Measurements from ENCODE around the gene NUAK2.
"Not testable (repeated sequence)": the region's sequence is repeated elsewhere in the genome, so short reads cannot be mapped to it uniquely, and the experiment has no call there.

NUAK2 gene
- total RNA-seq: 0.39 to 15.0 (median 5.4) reads per million in 18 experiments

DNA sequence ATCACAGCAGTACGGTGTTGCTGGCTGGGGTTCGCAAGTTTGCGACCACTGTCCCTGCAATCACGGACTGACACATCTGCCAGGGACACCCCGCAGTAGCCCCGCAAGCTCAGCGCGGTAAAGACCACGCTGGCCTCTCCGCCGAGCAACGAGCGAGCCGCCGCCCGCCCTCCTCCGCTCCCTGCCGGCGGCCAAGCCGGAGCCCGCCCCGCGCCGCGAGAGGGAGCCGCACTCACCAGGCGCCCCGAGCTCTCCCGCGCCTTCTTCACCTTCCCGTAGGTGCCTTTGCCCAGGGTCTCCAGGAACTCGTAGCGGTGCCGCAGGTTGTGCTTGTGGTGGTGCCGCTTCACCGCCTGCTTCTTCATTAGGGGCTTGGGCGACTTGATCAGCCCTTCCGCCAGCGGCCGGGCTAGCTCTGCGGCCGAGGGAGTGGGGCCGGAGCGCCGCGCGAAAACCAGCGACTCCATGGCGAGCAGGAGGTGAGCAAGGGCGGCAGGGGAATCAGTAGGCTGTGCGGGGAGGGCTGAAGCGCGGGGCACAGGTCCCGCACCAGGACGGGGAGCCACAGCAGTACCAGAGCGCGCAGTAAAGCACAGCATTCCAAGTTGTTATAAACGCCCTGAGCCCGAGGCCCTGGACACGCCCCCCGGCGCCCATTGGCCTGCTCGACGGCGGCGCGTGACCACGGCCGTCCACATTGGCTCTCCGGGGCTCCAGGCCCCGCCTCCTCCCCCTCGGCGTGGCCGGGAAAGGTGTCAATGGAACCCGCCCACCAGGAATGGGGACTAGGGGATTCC is at the start of gene NUAK2:
NUAK2 (minus strand) TSS at position 584 of the 797 bp plus-strand sequence; CDS start at position 467, 117 bp downstream.
- DNase-seq: peak; percentile 87 to 92

DNA sequence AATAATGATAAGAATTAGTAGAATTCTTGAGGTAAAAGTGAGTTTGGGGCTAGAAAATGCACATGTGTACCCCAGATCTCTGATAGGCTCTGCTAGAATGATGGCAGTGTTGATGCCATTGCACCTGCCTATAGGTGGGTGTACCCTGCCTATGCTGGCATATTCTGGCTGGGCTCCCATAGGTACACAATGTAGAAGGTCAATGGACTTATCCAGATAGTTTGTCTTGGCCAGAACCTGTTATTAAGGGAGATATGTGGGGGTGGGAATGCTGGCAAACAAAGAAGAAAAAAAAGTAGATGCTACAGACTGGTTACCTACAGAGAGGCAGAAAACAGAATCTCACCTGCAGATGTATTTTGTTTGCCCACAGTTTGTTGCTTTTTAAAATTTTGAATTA is 49.2 kb upstream of the NUAK2 start:
- no peak for DNase-seq

DNA sequence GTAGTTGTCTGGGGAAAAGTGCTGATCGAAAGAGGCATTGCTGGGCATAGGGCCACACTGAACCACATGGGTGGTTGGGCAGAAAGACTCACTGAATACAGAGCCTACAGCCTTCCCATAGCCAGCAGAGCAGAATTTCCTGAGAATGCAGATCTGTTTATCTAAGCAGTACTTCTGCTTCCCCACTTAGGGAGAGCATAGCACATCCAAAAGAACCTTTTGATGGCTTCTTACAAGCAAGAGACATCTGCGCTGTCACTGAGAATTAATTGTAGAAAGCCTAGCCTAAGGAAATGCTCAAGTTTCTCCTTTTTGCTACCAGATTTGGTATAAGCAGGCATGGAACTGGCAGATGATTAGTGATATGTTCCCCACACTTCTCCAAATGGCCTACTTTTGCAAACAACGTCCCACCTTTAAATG is 48.2 kb upstream of the NUAK2 start:
- no peak for DNase-seq

DNA sequence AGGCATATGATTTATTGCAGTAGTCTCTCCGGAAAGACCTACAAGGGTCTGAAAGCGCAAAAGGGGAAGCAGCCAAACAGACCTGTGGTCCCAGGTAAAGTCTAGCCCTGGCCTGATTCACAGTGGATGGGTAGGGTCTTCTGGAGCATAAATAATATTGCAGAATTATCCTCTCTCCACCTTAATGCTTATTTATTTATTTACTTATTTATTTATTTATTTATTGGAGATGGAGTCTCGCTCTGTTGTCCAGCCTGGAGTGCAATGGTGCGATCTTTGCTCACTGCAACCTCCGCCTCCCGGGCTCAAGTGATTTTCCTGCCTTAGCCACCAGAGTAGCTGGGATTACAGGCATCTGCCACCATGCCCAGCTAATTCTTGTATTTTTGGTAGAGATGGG is 46.9 kb upstream of the NUAK2 start:
- no peak for DNase-seq

DNA sequence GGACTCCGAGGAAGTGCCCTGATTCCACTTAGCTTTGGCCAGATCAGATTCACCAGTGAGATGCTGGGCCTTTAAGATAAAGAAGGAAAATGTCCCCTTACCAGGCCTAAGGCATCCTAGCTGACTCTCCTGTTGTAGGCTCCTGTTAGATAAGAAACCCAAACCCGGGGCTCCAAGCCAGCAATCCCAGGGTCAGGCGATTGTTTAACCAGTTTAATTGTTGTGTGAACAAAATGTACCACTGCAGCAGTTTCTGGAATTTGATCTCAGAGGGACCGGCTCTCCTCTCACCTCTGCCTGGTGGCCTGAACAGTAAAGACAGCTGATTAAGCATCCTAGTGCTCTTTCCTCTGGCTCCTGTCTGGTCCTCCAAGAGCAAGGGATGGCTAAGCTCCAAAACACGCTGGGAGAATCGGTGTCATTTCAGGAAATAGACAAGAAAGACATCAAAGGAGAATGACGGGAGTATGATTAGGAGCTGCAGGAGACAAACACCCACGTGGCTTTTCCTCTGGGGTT is 44.5 kb upstream of the NUAK2 start:
- DNase-seq: no peak

DNA sequence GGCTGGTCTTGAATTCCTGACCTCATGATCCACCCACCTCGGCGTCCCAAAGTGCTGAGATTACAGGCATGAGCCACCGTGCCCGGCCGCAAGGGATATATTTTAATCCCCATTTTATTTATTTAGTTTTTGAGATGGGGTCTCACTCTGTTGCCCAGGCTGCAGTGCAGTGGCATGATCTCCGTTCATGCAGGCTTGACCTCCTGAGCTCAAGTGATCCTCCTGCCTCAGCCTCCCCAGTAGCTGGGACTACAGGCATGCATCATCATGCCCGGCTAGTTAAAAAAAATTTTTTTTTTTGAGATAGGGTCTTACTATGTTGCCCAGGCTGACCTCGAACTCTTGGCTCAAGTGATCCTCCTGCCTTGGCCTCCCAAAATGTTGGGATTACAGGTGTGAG is 43.5 kb upstream of the NUAK2 start:
- DNase-seq: not testable (repeated sequence)

DNA sequence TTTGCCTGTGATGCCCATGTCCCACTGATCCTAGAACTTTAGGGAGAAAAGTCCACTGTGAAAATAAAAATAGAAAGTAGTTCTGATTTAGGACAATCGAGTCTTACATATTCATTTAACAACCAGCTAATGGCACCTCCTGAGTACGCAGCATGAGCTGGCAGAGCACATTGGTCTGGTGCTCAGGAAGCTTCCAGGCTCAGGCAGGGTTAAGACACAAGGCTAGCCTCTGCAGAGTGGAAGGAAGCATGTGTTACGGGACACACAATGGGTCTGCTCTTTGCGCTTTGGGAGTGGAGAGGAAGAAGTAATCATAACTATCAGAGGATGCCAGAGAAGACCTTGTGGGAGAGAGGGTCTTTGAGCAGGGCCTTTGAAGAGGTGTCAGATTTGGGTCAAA is 39.3 kb upstream of the NUAK2 start:
- DNase-seq: no peak

DNA sequence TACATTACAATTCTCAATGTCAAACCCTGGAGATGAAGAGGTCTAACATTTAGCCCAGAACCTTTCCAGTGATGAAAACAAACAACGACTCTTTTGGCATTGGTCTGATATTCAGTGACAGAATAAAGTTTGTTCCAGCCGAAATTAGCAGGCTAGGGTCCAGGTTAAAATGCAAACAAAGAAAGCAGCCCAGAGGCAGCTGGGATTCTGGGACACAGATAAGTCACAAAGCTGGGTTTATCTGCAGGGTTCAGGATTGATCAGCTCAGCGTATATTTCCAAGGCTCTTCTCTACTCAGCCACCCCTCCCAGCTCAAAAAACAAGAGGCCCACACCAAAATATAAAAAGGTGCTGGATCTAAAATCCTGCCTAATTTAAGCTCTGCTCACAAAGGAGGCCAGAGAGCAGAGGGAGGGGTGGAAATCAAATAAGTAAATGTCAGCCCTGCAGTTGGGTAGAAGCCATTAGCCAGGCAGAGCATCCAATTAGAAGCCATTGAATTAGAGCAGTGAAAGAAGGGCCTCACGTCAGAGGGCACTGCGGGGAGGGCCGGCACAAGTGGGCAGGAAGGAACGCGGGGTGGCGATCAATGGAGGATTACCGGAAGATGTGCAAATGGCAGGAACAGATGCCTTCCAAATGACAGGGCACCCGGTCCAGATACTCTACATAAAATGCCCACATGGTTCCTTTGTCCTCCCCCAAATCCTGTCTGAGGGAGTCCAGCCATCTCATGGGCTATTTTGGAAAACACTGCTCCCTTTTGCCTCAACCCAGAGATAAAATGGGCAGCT is 38.4 kb upstream of the NUAK2 start:
- DNase-seq: no peak

DNA sequence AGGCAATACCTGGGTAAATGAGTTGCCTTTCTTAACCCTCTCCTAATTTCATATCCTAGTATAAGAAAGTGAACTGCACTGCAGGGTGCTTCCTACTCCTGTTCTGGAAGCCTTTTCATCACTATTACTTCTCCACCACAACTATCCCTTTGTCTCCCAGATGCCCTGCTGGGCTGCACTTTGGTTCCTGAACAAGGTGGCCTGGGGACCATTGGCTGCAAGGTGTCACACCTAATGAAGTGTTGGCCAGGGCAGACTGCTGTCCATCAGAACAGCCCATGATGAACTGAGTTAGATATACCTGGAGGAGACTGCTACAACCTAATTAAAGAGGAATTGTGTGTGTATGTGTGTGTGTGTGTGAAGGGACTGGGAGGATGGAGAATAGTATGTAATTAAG is 37.0 kb upstream of the NUAK2 start:
- DNase-seq: no peak

DNA sequence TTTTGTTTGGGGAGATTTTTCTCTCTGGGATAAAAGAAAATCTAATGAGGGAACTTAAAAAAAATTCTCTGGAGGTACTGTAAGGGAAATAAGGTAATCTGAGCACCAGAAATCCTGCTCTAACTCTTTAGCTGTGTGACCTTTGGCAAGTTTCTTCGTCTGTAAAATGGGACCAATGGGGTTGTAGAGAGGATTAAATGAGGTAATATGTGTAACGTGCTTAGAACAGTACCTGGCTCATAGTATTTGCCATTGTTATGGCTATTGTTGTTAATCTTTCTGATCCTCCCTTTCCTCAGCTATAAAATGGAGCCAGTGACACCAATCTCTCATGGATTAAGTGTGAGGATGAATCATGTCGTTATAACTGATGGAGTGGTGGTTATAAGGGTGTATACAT is 36.0 kb upstream of the NUAK2 start:
- no peak for DNase-seq

DNA sequence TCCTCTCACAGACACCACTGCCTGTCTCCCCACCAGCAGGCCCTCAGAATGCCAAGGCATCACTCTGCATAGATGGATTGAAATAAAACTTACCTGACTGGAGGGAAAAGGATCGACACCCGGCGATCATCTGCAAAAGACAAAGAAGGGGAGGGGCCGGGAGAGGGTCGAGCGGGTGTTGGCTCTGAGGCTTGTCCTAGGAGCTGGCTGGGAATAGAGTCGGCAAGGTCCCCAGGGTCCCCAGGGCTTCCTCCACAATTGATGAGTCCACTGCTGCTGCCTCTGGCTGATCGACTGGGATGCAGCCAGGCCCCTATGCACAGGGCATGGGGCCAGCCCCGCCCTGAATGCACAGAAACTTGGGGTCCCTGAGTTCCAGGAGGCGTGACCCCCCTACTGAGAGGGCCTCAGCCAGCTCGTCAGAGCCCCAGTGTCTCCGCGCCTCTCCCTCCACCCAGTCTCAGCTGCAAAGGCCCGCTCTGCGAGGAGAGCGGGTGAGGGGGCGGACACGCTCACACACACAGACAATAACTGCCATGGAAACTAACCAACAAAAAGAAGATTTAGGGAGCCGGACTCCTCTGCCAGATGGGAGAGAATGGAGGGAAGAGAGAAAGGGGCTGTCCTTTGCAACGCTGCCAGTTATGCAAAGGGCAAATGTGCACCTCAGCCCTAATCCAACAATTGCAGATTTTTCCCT is 35.0 kb upstream of the NUAK2 start, which contains the start of gene KLHDC8A:
KLHDC8A (minus strand) TSS at position 483 of the 700 bp plus-strand sequence. CDS start 13,318 bp downstream, outside the sequence.
- no peak for DNase-seq

DNA sequence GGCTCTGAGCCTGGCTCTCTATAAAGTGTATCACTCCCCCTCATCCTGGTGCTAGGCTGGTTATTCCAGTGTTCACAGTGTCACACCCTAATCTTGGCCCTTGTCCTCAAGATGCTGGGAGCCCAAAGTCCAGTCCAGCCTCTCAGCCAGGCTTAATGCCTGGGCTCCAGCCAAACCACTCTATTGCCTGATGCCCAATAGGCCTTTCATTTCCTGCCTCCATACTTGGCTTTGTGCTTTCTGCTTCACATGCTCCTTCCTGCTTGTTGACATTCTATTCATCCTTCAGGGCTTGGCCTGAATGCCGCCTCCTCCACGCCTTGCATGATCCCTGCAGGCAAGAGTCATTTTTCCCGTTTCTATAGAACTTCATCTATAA is 33.5 kb upstream of the NUAK2 start:
- no peak for DNase-seq

DNA sequence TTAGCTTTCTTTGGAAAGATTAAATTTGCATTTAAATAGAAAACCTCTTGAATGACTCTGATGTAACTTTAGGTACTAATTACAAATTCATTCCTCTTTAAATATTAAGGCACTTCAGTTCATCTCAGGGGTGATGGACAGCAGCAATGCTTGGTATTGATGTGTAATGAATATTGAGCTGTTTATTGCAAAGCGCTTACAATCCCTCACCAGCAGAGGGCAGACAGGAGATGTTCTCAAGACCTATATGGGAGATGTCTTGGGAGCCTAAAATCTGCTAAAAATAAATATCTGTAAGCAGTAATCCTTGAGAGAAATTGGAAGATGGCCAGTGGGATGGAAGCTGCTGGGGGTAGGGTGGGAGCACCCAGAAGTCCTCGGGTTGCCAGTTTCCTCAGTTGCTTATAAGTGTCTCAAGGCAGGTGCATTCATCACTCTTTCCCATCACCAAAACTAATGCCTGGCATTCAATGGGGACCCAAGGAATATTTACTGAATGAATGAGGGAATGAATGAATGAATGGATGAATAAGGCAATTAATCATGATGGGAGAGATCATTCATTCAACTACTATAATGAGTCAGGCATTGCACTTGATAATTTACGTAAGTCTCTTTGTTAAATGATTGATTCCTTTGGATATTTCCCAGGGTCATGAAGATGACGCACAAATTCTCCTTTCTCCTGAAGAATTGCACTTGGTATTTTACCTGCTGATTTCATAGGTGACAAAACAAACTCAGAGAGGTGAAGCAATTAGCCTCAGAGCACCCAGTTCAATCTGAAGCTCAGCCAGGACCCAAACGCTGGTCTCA is 32.9 kb upstream of the NUAK2 start:
- DNase-seq: peak; percentile 58 to 69

DNA sequence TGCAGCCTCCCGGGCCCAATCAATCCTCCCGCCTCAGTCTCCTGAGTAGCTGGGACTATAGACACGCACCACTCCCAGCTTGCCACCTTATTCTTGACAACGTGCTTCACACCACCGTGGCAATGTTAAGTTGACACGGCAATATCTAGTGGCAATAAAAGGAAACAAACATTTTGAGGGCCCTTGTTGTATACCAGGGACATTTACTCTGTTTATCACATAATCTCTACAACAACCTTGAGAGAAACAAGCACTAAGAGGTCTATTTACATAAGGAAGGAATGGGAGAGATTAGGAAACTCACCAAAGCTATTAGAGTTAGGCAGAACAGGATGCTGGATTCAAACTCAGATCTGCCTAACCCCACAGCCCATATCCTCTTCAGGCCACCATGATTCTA is 32.1 kb upstream of the NUAK2 start:
- no peak for DNase-seq

DNA sequence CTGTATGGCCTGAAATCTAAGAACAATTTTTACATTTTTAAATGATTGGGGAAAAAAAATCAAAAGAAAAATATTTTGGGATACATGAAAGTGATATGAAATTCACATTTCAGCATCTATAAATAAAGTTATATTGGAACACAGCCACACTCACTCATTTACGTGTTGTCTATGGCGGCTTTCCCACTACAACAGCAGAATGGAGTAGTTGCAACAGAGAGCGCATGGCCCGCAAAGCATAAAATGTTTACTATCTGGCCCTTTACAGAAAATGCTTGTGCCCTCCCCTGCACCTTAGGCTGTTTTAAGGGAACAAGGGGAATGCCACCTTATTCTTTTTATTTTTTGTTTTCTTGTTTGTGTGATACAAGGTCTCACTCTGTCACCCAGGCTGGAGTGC is 31.6 kb upstream of the NUAK2 start:
- no peak for DNase-seq

DNA sequence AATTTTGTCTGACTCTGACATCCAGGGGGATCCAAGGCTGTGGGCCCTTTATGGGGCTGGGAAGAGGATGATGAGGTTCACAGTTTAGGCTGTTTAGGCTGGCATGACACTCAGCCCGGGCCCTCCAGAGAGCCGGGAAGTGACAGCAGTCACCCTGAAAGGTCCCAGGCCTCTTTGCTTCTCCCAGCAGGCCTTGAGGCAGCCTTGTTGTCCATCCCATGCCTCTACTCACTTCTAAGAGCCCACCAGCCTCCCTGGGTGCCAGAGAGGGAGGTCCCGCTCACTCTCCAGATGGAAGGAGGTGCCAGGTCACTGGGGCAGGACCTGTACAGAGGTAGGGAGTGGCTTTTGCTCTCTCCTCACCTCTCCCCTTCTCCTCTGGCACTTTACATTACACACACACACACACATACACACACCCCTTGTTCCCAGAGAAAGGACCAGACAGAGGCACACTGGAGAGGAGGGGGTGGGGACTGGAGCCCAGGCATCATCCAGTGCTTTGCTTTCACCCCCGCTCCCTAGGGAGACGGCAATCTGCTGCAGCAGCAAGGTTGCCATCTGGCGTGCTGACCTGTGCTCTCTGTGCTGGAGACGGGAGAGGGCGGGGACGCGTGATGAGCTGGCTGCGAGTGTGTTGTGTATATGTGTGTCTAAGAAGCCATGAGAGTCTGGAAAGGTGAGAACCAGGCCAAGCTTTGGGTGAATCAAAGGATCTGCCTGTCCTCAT is 30.6 kb upstream of the NUAK2 start:
- DNase-seq: no peak

DNA sequence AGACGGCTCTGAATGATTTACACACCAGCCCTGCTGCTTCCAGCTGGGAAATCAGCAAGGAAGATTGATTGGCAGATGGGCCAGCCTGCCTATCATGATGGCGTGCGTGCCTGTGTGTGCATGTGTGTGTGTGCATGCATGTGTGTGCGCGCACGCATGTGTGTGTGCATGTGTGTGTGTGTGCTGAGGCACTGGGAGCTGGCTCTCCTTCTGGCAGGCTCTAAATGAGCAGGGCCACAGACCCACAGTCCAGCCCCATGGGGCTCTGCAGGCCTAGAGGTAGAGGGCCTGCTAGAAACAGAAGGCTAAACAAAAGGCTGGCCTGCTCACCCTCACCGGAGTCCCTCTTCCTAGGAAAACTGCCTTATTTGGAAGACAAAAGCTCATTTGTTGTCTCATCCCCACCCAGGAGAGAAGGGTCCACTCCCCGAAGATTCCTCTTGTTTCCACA is 29.2 kb upstream of the NUAK2 start:
- no peak for DNase-seq

DNA sequence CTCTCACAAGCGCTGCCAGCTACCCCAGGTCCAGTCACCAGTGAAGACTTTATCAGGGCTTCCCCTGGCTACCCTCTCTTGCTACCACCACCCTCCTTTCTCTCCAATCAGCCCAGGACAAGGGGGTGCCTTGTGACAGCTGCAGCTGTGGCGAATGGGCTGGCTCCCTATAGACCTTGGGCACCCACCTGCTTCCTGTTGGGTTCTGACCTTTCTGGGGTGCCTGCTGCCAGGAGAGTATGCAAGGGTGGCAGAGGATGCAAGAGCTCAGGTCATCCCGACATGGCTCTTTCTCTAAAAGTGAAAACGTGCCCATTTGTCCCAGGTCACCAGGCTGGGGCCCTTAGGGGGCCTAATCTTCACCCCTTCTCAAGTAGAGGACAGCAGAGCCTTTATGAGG is 28.6 kb upstream of the NUAK2 start:
- DNase-seq: no peak

DNA sequence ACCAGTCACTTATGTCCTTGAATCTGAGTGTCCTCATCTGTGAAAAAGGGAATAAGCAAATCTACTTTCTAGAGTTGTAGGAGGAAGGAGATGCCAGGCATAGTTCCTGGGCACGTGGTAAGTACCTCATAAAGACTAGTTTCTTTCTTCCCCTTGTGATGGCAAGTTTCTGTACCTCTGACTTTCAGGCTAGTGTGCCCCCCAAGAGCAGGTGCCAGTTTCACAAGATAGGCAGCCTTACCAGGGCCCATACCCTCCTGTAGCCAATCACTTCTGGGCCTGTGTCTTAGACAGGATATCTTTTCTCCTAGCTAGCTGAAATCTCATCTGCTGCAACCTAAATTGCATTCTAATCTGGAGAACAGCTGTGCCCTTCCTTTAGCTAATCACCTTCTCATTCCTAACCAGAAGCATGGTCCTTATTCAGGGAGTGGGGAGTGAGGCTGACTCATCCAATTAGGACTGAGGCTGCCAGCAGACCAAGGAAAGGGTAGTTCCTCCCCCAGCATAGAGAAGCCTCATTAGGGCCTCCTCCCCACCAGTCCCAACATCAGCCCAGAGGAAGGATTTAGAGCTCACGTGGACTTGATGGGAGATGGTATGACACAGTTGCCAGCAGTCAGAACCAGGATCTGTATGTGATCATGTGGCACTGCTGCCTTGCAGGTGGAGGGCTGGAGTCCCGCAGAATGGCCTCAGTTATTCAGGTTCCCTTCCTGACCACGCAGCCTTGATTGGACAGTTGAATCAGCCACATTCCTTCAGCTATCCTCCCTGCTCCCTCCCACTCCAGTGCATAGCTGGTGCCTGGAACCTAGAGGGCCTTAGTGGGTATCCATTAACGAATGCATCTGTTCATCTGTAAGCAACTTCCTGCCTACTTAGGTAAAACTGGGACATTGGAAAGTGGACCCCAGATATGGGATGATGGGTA is 27.3 kb upstream of the NUAK2 start:
- DNase-seq: no peak

DNA sequence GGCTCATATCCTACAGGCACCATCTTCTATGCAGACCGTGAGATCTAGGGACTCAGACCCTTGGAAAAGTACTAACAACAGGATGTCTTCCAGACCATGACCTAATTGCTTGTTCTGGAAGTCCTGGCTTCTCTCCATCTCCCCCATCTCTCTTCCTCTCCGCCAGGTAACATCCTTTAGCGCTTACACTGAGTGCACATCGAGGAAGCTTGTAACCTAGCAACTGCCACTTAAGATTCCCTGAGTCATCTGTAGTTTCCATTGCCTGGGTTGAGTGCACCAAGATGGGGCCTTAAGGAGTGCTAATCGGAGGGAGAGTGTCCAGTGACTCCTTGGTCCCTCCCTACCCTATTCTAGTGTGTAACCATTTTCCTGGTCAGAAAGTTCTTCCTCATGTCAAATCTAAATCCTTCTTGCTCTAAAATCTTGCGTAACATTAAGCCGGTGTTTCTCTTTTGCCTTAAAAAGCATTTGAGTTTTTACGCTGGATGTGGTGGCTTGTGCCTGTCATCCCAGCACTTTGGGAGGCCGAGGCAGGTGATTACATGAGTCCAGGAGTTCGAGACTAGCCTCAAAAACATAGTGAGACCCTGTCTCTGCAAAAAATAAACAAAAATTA is 25.5 kb upstream of the NUAK2 start:
- no peak for DNase-seq

Data from inflammatory macrophage (primary cell).